OCI-LY3 (cell line): Measurements from ENCODE around the gene DERA.
"Not testable (repeated sequence)": the region's sequence is repeated elsewhere in the genome, so short reads cannot be mapped to it uniquely, and the experiment has no call there.

Experiments used
- H2AFZ ChIP-seq: fragments of 200-600, 300-600 bp; shearing (Covaris generic); 2 replicates; pipeline ENCODE4 v1.6.0; 2014; ENCODE audit warnings: antibody characterized with exemption, low read depth, low read length
- H3K27ac ChIP-seq: fragments of 200-600, 300-600 bp; sonication (generic); 2 replicates; pipeline ENCODE4 v1.5.1; 2014; ENCODE audit warnings: mild to moderate bottlenecking, low read length, moderate library complexity, mixed read lengths
- H3K27me3 ChIP-seq: fragments of 200-600, 300-600 bp; sonication (generic); 2 replicates; pipeline ENCODE4 v1.6.1; 2014; ENCODE audit warnings: low read depth, low read length, mixed read lengths
- H3K36me3 ChIP-seq: fragments of 200-600, 300-600 bp; sonication (generic); replicated peaks from 2 replicates; pipeline ENCODE3; 2014; ENCODE audit warnings: low read depth, low read length, mixed read lengths
- H3K4me1 ChIP-seq: fragments of 300-600, 200-600 bp; sonication (generic); 2 replicates; pipeline ENCODE4 v1.6.1; 2014; ENCODE audit warnings: low read length, mixed read lengths
- H3K4me2 ChIP-seq: fragments of 200-600, 300-600 bp; sonication (generic); 2 replicates; pipeline ENCODE4 v1.6.1; 2014; ENCODE audit warnings: low read length, mixed read lengths
- H3K4me3 ChIP-seq: fragments of 300-600, 200-600 bp; sonication (generic); 2 replicates; pipeline ENCODE4 v1.5.1; 2014; ENCODE audit warnings: antibody characterized with exemption, mild to moderate bottlenecking, low read length, moderate library complexity
- H3K79me2 ChIP-seq: fragments of 300-600, 200-600 bp; shearing (Covaris generic); 2 replicates; pipeline ENCODE4 v1.6.1; 2014; ENCODE audit warnings: mild to moderate bottlenecking, low read length, mixed read lengths
- H3K9ac ChIP-seq: fragments of 300-600, 200-600 bp; shearing (Covaris generic); 2 replicates; pipeline ENCODE4 v1.6.0; 2014; ENCODE audit warnings: mild to moderate bottlenecking, low read length, moderate library complexity
- H3K9me3 ChIP-seq: fragments of 200-600, 300-600 bp; shearing (Covaris generic); 2 replicates; pipeline ENCODE4 v1.6.1; 2014; ENCODE audit warnings: low read length, mixed read lengths; ENCODE audit not compliant: insufficient read depth
- H4K20me1 ChIP-seq: fragments of 200-600, 300-600 bp; sonication (generic); 2 replicates; pipeline ENCODE4 v1.6.1; 2016; ENCODE audit warnings: low read length, mixed read lengths; ENCODE audit not compliant: insufficient read depth
- EZH2phosphoT487 ChIP-seq: fragments of 200-600 bp; shearing (Covaris generic); IDR thresholded peaks from 2 replicates; pipeline ENCODE4 v1.6.1; 2018; ENCODE audit warnings: antibody characterized with exemption, mixed run types, low read depth
- TF ChIP-seq, protein P1 (sequence below): fragments of 200-600, 300-600 bp; sonication (generic); IDR thresholded peaks from 2 replicates; pipeline ENCODE4 v1.5.1; 2014; ENCODE audit warnings: antibody characterized with exemption, low read length, low read depth

DERA gene

GRCh38 chr12:15963271-15963670, 52.1 kb downstream of the DERA start:
- no peak overlapping the region for H3K27ac ChIP-seq
- H3K9ac ChIP-seq = no peak overlapping the region
- H3K4me1 ChIP-seq = peaks cover 4% of the 10 kb centered on the region; the same call in 1 of the 2 replicates
- no peak overlapping the region for H2AFZ ChIP-seq
- H3K79me2 ChIP-seq = no peaks in the 10 kb centered on the region
- peaks cover 7% of the 10 kb centered on the region for H3K36me3 ChIP-seq
- H3K9me3 ChIP-seq = no peaks in the 10 kb centered on the region
- no peak overlapping the region for H3K4me2 ChIP-seq
- no peaks in the 10 kb centered on the region for H3K27me3 ChIP-seq
- H3K4me3 ChIP-seq = no peak overlapping the region
- H4K20me1 ChIP-seq = no peaks in the 10 kb centered on the region
- TF ChIP-seq, protein P1, sequence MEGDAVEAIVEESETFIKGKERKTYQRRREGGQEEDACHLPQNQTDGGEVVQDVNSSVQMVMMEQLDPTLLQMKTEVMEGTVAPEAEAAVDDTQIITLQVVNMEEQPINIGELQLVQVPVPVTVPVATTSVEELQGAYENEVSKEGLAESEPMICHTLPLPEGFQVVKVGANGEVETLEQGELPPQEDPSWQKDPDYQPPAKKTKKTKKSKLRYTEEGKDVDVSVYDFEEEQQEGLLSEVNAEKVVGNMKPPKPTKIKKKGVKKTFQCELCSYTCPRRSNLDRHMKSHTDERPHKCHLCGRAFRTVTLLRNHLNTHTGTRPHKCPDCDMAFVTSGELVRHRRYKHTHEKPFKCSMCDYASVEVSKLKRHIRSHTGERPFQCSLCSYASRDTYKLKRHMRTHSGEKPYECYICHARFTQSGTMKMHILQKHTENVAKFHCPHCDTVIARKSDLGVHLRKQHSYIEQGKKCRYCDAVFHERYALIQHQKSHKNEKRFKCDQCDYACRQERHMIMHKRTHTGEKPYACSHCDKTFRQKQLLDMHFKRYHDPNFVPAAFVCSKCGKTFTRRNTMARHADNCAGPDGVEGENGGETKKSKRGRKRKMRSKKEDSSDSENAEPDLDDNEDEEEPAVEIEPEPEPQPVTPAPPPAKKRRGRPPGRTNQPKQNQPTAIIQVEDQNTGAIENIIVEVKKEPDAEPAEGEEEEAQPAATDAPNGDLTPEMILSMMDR = no peak
- no peak for TF ChIP-seq EZH2phosphoT487

- no peak for TF ChIP-seq EZH2phosphoT487
- TF ChIP-seq, protein P1 = no peak
- Histone ChIP-seq H3K4me1 (peaks cover 4% of the 10 kb centered on the region; the same call in 1 of the 2 replicates), H3K9me3 (no peaks in the 10 kb centered on the region), H3K36me3 (peaks cover 11% of the 10 kb centered on the region), H3K27ac (no peak overlapping the region), H3K79me2 (no peaks in the 10 kb centered on the region), H3K27me3 (no peaks in the 10 kb centered on the region), H3K4me2 (no peak overlapping the region), H3K4me3 (no peak overlapping the region), H3K9ac (no peak overlapping the region), H2AFZ (no peak overlapping the region), H4K20me1 (no peaks in the 10 kb centered on the region)
These were observed 55.3 kb downstream of the DERA start for GRCh38 chr12:15966426-15966825.

DNA sequence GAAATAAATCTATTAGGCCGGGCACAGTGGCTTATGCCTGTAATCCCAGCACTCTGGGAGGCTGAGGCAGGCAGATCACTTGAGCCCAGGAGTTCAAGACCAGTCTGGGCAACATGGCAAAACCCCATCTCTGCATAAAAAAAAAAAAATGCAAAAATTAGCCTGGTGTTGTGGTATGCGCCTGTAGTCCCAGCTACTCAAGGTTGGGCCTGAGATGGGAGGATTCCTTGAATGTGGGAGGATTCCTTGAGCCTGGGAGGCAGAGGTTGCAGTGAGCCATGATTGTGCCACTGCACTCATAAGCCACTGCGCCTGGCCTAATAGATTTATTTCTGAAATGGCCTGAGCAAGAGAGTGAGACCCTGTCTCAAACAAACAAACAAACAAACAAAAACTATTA, 55.9 kb downstream of the DERA start:
- not testable (repeated sequence) for H3K4me2 ChIP-seq, H3K9ac ChIP-seq, H3K27me3 ChIP-seq, H4K20me1 ChIP-seq, H3K4me3 ChIP-seq, H3K27ac ChIP-seq, H3K4me1 ChIP-seq, H3K79me2 ChIP-seq, H2AFZ ChIP-seq, H3K9me3 ChIP-seq
- peaks cover 11% of the 10 kb centered on the region for H3K36me3 ChIP-seq

GRCh38 chr12:15971211-15971610, 60.1 kb downstream of the DERA start:
- peaks cover 4% of the 10 kb centered on the region; the same call in 1 of the 2 replicates for H3K4me1 ChIP-seq
- H3K9me3 ChIP-seq = no peaks in the 10 kb centered on the region
- H4K20me1 ChIP-seq = no peaks in the 10 kb centered on the region
- no peaks in the 10 kb centered on the region for H3K27me3 ChIP-seq
- H3K27ac ChIP-seq = no peak overlapping the region
- H2AFZ ChIP-seq = no peak overlapping the region
- TF ChIP-seq, protein P1 = no peak
- no peak for TF ChIP-seq EZH2phosphoT487
- H3K36me3 ChIP-seq = peaks cover 3% of the 10 kb centered on the region
- H3K79me2 ChIP-seq = no peaks in the 10 kb centered on the region
- H3K4me2 ChIP-seq = no peak overlapping the region
- no peak overlapping the region for H3K9ac ChIP-seq
- H3K4me3 ChIP-seq = no peak overlapping the region

DNA sequence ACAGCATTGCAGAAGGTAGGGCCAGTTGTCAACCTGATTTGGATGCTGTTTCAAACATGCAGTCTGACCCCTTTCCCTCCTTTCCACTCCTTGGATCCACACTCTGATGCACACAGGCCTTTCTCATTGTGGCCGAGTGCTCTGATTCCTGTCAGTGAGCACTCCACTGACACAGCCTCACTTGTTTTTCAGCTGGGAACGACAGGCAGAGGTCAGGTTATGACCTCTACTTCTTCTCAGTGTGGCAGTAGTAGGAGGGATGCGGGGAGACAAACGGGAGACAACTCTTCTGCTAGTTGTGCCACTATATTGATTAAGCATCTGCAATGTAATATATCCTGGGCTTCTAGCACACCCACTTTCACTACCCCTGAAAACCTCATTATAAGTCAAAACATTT, 61.8 kb downstream of the DERA start:
- H3K36me3 ChIP-seq = peaks cover 3% of the 10 kb centered on the region
- 0 out of 2 replicates have a peak, but pooled peaks cover under 1% of the 10 kb centered on the region for H3K4me1 ChIP-seq
- H3K9me3 ChIP-seq = no peaks in the 10 kb centered on the region
- no peak for TF ChIP-seq EZH2phosphoT487
- TF ChIP-seq, protein P1 = no peak
- H3K27me3 ChIP-seq = no peaks in the 10 kb centered on the region
- no peak overlapping the region for H2AFZ ChIP-seq
- no peak overlapping the region for H3K27ac ChIP-seq
- H3K4me2 ChIP-seq = no peak overlapping the region
- H3K79me2 ChIP-seq = no peaks in the 10 kb centered on the region
- no peak overlapping the region for H3K9ac ChIP-seq
- no peaks in the 10 kb centered on the region for H4K20me1 ChIP-seq
- no peak overlapping the region for H3K4me3 ChIP-seq
